Panc1 (cell line): ENCODE results near the gene ENO1.

Experiments used
- CTCF ChIP-seq: fragments of 450-650 bp; IDR thresholded peaks from 2 replicates; pipeline ENCODE4 v1.5.1; 2017; ENCODE audit warnings: mild to moderate bottlenecking
- POLR2AphosphoS5 ChIP-seq: IDR thresholded peaks from 2 replicates; pipeline ENCODE4 v1.6.1; 2012; ENCODE audit warnings: mild to moderate bottlenecking, low read depth, low read length, moderate library complexity
- REST ChIP-seq, 2 experiments: IDR thresholded peaks; 2 replicates each; pipeline ENCODE4 v1.6.1; 2011 to 2012; ENCODE audit warnings: low read depth in 2 of 2, control low read depth in 1 of 2, low read length in 1 of 2, mild to moderate bottlenecking in 1 of 2, moderate library complexity in 1 of 2; ENCODE audit not compliant: insufficient read depth in 1 of 2
- SIN3A ChIP-seq: IDR thresholded peaks from 2 replicates; pipeline ENCODE4 v1.6.1; 2012; ENCODE audit warnings: low read depth, mild to moderate bottlenecking, low read length, moderate library complexity, borderline replicate concordance; ENCODE audit not compliant: insufficient read depth
- TCF7L2 ChIP-seq: IDR thresholded peaks from 2 replicates; pipeline ENCODE4 v1.6.1; 2011; ENCODE audit warnings: mild to moderate bottlenecking, low read depth, low read length, inconsistent platforms

- TF ChIP-seq CTCF (no peak), REST (IDR thresholded peaks at IDR 0.05; ENCODE audit: insufficient read depth in 1 of 2, low read depth in 2 of 2, low read length in 1 of 2) (no peak), SIN3A (no peak), POLR2AphosphoS5 (peak; percentile 78; the same call in 1 of the 2 replicates), TCF7L2 (no peak)
Measured at GRCh38 chr1:8866173-8866791, 12.2 kb downstream of the ENO1 start.
